GM12872 (cell line): Measurements from ENCODE around the gene HDLBP.

Experiments
- TF ChIP-seq, protein P1 (sequence below): IDR thresholded peaks from 3 replicates; pipeline ENCODE4 v1.5.1; 2011; ENCODE audit warnings: low read depth, mild to moderate bottlenecking, low read length, moderate library complexity; ENCODE audit not compliant: insufficient read depth

Gene HDLBP

DNA sequence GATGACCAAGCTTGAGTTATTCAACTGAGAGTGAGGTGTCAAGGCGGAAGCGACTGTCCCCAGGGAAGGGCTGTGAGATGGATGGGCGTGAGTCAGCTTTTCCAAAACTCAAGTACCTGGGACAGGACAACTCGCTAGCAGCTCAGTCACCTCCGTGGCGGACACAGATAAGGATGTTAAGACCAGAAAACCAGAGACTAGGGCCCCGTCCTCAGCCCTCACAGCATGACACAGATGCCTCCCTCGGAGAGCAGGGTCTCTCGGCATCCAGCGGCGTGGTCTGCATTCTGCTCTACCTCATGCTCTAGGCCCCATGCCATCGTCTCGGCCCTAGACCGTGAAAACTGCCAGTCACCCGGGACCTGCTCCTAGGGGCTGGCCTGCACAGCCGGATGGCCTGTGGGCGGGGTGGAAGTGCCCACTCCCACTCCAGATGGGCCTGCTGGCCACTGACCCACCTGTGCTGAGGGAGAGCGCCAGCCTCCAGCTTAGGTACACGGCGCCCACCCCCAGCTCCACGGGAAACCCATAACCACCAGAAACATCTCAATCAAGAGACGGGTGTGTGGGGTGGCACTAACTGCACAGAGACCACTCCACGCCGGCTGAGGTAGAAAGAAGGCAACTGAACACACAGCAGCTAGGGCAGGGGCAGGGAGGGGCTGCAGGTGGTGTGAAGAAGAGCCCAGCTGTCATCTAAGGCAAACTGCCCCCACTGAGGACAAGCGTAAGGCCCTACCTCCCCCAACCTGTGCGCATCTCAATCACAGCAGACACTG lies 87.2 kb downstream of the HDLBP start:
- TF ChIP-seq, protein P1, sequence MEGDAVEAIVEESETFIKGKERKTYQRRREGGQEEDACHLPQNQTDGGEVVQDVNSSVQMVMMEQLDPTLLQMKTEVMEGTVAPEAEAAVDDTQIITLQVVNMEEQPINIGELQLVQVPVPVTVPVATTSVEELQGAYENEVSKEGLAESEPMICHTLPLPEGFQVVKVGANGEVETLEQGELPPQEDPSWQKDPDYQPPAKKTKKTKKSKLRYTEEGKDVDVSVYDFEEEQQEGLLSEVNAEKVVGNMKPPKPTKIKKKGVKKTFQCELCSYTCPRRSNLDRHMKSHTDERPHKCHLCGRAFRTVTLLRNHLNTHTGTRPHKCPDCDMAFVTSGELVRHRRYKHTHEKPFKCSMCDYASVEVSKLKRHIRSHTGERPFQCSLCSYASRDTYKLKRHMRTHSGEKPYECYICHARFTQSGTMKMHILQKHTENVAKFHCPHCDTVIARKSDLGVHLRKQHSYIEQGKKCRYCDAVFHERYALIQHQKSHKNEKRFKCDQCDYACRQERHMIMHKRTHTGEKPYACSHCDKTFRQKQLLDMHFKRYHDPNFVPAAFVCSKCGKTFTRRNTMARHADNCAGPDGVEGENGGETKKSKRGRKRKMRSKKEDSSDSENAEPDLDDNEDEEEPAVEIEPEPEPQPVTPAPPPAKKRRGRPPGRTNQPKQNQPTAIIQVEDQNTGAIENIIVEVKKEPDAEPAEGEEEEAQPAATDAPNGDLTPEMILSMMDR = no peak

DNA sequence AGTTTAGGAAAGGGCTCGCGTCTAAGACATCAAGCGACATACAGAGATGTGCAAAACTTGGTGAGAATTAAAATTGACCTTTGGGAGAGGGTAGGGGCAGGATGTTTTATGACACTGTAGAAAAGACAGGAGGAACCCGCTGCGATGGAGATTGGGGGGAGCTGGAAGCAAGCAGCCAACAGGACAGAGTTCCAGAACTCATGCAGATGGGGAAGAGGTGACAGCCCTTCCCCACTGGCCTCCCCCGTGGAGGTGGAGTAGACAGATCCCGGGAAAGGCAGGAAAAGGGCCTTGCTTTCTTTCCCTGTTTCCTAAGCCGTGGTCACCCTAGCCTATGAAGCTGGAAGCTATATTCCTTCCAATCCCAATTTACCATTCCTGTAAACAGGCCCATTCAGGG lies 87.9 kb downstream of the HDLBP start:
- TF ChIP-seq, protein P1 = no peak

DNA sequence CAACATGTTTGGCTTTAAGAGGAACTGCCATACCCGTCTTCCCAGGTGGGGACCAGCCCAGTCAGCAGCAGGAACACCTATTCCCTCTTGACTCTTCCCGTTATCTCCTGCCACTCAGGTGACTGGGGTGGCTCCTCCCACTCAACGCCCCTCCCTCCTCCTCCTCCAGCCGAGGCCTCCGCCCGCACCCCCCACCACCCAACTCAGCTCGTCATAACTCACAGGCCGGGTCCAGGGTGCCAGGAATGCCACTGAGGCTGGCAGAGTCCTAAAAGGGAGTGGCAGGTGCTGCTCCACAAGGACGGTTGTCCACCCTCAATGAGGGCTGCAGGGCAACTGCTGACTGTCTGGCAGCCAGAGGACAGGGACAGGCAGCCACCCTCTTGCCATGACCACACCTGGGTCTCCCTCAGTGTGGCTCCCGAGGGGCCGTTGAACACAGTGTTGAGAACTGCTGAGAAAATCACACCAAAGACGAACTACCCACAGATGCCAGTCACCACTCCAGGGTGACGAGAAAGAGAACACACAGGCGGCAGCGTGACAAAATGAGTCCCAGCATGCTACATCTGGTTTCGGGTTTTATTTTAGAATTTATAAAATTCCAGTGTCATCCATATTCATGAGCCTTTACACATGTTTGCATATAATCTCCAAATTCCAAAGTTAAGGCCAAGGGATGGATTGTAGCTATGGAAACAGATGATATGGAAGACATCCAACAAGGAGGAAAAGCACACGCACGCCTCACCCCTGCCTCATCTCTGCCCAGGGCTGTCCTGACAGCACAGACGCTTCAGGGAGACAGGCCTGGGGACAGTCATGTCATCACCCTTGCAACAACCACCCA lies 88.5 kb downstream of the HDLBP start:
- TF ChIP-seq, protein P1 = no peak

DNA sequence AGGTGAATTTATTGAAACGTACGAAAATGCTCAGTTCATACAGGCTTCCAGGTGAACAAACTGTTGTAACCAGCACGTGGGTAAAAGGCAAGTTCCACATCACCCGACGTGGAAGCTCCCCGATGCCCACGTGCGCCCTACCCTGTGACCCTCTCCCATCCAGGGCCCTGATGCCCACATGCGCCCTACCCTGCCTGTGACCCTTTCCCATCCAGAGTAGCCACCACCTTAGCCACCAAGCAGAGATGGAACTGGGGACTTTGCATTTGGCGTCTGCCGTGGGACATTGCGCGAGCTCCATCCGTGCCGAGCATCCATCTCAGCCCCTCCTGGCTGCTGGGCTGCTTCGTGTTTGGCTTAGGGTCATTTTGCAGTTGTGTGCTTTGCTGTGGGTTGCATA lies 89.5 kb downstream of the HDLBP start:
- TF ChIP-seq, protein P1 = no peak

DNA sequence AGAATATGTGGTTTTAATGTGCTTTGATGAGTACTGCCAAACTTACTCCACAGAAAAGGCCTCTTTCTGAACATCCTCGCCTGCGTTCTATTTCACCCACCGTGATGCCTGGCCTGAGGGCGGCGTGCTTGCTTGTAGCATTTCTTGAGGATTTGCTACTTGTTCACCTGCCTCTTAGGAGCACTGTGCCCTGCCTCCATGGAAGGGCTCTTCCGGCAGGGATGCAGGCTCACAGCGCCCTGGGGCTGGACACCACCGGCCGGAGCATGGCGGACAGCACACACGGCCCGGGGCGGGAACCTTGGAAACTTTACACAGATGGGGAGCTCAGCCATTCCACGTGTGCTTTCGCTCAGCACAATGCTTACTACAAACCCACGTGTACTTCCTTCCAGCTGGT lies 89.9 kb downstream of the HDLBP start:
- TF ChIP-seq, protein P1 = no peak

DNA sequence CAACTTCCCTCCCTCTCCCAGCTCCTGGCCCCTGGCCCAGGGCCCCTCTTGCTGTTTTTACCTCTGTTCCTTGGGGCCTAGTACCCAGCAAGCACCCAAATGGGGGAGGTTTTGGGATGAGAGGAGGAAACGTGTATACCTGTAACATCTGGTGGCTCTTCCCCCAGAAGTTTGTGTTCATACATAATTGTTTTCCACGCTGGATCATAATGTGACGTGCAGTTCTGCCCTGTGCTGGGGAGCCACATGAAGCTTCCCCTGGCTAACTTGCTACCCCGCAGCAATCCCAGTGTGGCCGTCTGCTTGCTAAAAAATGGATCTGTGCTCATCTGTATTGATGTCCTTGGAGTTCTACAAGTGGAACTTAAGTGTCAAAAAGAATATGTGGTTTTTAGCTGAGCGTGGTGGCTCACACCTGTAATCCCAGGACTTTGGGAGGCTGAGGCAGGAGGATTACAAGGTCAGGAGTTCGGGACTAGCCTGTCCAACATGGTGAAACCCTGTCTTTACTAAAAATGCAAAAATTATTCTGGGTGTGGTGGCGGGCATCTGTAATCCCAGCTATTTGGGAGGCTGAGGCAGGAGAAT lies 90.5 kb downstream of the HDLBP start:
- TF ChIP-seq, protein P1 = no peak
